Brain microvascular endothelial cell (primary cell): ENCODE data around the gene SHC3.

Experiments used
- DNase-seq: peaks from one replicate; pipeline ENCODE4 v3.0.0-alpha.2; 2020
- H3K27ac ChIP-seq: fragments of 250-450 bp; sonication (Bioruptor Pico); 2 replicates; pipeline ENCODE4 v1.5.1; 2020; ENCODE audit warnings: mild to moderate bottlenecking, moderate library complexity
- H3K27me3 ChIP-seq: fragments of 250-450 bp; sonication (Bioruptor Pico); replicated peaks from 2 replicates; pipeline ENCODE4 v1.5.1; 2020; ENCODE audit warnings: mild to moderate bottlenecking
- H3K36me3 ChIP-seq: fragments of 250-450 bp; sonication (Bioruptor Pico); replicated peaks from 2 replicates; pipeline ENCODE4 v1.5.1; 2020; ENCODE audit warnings: mild to moderate bottlenecking
- H3K4me3 ChIP-seq: 2 replicates; pipeline ENCODE4 v1.5.1; 2011; ENCODE audit warnings: low read depth, mild to moderate bottlenecking, control low read depth, low read length, moderate library complexity
- CTCF ChIP-seq: IDR thresholded peaks from 2 replicates; pipeline ENCODE4 v1.5.1; 2011; ENCODE audit warnings: low read depth, mild to moderate bottlenecking, moderate library complexity, low read length, control low read depth, inconsistent platforms; ENCODE audit errors: missing control alignments
- in situ Hi-C: cut with HindIII; loops from 2 replicates; pipeline ENCODE4 v1.10.0; 2017; ENCODE audit warnings: low sequenced_read_pairs, low pct_ligation_motif_present

SHC3 gene

GRCh38 chr9:89138463-89139390 is 39.9 kb downstream of the SHC3 start:
- Histone ChIP-seq H3K36me3 (no peaks in the 10 kb centered on the region), H3K27ac (peak overlapping the region; percentile 89), H3K4me3 (no peak overlapping the region), H3K27me3 (no peaks in the 10 kb centered on the region)
- in situ Hi-C loops: no loop called here
- peak; percentile 50 for DNase-seq
- TF ChIP-seq CTCF: no peak

- peak; percentile 96 for DNase-seq
- TF ChIP-seq CTCF: no peak
- in situ Hi-C loops: no loop called here
- Histone ChIP-seq H3K27me3 (no peaks in the 10 kb centered on the region), H3K36me3 (no peaks in the 10 kb centered on the region), H3K4me3 (peak overlapping the region; percentile 3), H3K27ac (peak overlapping the region; percentile 89)
These were observed 40.8 kb downstream of the SHC3 start for GRCh38 chr9:89137542-89138462.

DNA sequence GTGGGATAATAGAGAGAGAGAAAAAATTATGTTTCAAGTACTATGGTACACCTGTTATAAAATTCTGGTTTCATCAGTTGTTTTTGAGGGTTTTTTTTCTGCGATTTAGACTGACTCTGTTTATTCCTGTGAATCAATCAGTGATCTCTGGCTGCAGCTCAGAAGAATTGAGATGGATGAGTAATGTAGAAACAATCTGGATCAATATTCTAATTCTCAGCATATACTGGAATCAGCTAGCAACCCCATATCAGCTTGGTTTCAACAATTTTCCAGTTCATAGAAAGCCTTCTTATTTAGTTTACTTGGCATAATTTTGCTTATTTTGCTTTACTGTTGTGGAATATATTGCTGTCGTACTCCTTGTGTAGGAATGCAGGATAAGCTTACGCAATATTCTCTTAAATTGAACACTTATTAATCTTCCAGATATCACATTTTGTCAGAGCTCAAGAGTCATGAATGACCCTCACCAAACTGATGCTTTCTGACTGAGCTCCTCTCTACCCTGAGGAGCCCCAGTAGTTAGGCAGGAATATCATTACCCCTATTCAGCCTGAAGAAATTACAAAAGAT is 42.9 kb downstream of the SHC3 start:
- no peak overlapping the region for H3K4me3 ChIP-seq
- no peaks in the 10 kb centered on the region for H3K27me3 ChIP-seq
- H3K36me3 ChIP-seq: no peaks in the 10 kb centered on the region
- no peak for TF ChIP-seq CTCF
- H3K27ac ChIP-seq: peak overlapping the region; percentile 89
- no peak for DNase-seq
- in situ Hi-C loops: no loop called here

GRCh38 chr9:89134709-89135108 is 43.9 kb downstream of the SHC3 start:
- TF ChIP-seq CTCF: no peak
- Histone ChIP-seq H3K4me3 (no peak overlapping the region), H3K27me3 (no peaks in the 10 kb centered on the region), H3K36me3 (no peaks in the 10 kb centered on the region), H3K27ac (no peak overlapping the region)
- DNase-seq: no peak
- in situ Hi-C loops: no loop called here

- no peak for DNase-seq
- in situ Hi-C loops: no loop called here
These were observed 55.7 kb downstream of the SHC3 start for GRCh38 chr9:89122949-89123348.

More at GRCh38 chr9:89122949-89123348, 55.7 kb downstream of the SHC3 start:
- no peak overlapping the region for H3K27ac ChIP-seq
- TF ChIP-seq CTCF: no peak
- H3K36me3 ChIP-seq: no peaks in the 10 kb centered on the region
- H3K4me3 ChIP-seq: no peak overlapping the region
- no peaks in the 10 kb centered on the region for H3K27me3 ChIP-seq
